ENCODE results near the gene HOXA6.

The HOXA6 gene

GRCh38 chr7:27110186-27111031 is 37.2 kb downstream of the HOXA6 start:
- H3K4me3 ChIP-seq (ENCODE audit: low read length) = no peak overlapping the region
- no peak for TF ChIP-seq ZNF274 (IDR thresholded peaks at IDR 0.05; ENCODE audit: low read depth, low read length)

- TF ChIP-seq ZNF274 (IDR thresholded peaks at IDR 0.05; ENCODE audit: low read depth, low read length) = no peak
- no peak overlapping the region for H3K4me3 ChIP-seq (ENCODE audit: low read length)
Observed at GRCh38 chr7:27109466-27110185, 37.9 kb downstream of the HOXA6 start.

DNA sequence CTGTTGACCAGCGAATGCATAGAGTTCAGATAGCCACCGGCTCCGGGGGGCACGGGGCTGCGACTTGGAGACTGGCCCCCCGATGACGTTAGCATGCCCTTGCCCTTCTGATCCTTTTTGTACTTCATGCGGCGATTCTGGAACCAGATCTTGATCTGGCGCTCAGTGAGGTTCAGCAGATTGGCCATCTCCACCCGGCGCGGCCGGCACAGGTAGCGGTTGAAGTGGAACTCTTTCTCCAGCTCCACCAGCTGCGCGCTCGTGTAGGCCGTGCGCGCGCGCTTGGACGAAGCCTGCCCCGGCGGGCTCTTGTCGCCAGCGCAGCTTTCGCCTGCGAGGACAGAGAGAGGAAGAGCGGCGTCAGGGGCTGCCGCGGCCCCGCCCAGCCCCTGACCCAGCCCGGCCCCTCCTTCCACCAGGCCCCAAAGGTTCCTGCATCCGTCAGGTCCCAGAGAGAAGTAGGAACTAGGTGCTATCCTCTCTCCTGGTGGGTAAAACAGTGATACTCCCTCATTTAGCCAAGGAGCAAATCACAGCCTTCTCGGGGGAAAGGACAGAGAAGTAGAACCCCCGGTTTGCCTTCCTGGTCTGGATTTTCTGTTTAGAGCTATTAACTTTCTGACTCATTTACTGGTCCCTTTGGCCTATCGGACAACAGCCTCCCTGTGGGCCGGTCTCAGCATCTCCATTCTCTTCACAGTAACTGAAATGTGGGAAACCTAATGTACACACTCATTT is 39.0 kb downstream of the HOXA6 start:
- H3K4me3 ChIP-seq (ENCODE audit: low read length) = no peak overlapping the region
- no peak for TF ChIP-seq ZNF274 (IDR thresholded peaks at IDR 0.05; ENCODE audit: low read depth, low read length)

- H3K4me3 ChIP-seq (ENCODE audit: low read length) = no peak overlapping the region
Observed at GRCh38 chr7:27107391-27108381, 39.9 kb downstream of the HOXA6 start.

DNA sequence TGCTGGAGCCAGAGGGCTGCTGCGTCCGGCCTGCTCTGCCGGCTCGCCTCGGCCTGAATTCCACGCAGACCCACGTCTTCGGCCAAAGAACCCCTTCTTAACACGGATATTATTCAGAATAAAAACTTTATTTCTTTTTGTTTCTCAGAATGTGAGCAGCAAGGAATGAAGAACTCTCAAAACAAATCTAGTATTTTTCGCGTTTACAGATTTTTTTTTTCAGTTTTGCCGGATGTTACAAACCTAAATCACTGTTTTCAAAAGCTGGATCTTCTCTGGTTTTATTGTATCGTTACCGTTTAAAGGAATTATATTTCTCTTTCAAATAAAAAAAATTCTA is 40.7 kb downstream of the HOXA6 start:
- no peak overlapping the region for H3K4me3 ChIP-seq (ENCODE audit: low read length)
- TF ChIP-seq ZNF274 (IDR thresholded peaks at IDR 0.05; ENCODE audit: low read depth, low read length) = no peak

More at GRCh38 chr7:27107391-27108381, 39.9 kb downstream of the HOXA6 start:
- TF ChIP-seq ZNF274 (IDR thresholded peaks at IDR 0.05; ENCODE audit: low read depth, low read length) = no peak

GRCh38 chr7:27106181-27106900 is 41.2 kb downstream of the HOXA6 start:
- H3K4me3 ChIP-seq (ENCODE audit: low read length) = no peak overlapping the region

GRCh38 chr7:27105301-27106031 is 42.1 kb downstream of the HOXA6 start:
- H3K4me3 ChIP-seq (ENCODE audit: low read length) = no peak overlapping the region
- no peak for TF ChIP-seq ZNF274 (IDR thresholded peaks at IDR 0.05; ENCODE audit: low read depth, low read length)

More at GRCh38 chr7:27106181-27106900, 41.2 kb downstream of the HOXA6 start:
- no peak for TF ChIP-seq ZNF274 (IDR thresholded peaks at IDR 0.05; ENCODE audit: low read depth, low read length)

DNA sequence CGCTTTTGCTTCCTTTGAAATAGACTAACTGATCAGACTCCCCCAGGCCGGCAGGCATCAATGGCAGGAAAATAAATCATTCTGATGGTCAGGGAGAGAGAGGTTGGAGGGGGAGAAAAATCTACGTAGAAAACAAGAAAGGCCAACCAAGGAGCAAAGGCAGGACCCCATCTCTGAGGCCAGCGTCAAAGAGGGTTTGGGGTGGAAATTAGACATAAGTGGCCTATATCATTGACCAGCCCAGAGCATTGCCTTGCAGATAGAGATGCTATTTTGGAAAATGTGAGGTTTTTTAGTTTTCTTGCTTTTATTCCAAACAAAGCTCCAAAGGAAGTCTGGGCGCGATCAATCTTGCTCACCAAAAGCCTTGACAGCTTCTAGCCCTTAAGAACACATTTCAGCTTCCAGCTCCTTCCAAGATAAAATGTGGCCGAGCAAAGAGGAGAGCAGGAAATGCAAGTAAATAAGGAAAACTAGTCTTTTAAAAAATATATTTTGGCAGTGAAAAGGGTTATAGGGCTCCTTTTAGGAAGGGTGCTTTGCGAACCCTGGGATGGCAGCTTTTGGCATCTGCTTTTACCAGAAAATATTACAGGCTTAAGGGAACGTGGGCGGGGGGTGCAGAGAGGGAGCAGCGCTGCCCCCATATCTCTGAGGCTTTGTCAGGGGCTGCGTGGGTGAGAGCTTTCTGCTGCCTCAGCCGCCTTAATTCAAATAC is 43.1 kb downstream of the HOXA6 start:
- no peak for TF ChIP-seq ZNF274 (IDR thresholded peaks at IDR 0.05; ENCODE audit: low read depth, low read length)
- no peak overlapping the region for H3K4me3 ChIP-seq (ENCODE audit: low read length)

DNA sequence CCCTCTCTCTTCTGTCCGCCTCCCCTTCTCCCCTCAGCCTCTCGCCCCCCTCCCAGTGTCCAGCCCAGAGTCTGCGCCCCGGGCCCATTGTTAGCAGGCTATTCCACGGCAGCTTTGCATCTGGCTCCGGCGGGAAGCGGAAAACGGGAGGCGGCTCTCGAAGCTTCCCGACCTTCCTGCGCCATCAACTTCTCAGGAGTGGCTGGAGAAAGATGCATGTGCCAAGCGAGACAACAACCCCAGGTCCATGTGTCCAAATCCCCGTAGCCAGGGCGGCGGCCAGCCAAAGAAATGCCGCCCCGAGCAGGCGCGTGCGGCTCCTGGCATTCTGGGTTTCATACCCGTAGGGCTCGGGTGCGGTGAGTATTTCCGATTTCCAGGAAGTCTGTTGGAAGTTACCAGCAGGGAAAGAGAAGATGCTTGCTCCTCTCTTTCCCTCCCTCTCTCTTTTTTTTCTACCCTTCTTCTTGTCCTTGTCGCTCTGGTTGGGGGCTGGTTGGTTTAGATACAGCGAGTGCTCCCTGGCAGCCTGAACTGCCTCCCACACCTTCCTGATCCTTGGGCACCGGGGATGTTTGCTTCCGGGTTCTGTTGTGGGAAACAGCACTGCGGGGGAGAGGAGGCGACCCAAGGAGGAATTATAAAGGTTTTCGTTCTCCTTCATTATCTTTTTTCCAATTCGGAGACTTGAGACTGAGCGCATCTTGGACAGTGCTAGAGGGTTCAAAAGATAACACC is 43.9 kb downstream of the HOXA6 start:
- H3K4me3 ChIP-seq (ENCODE audit: low read length) = no peak overlapping the region

DNA sequence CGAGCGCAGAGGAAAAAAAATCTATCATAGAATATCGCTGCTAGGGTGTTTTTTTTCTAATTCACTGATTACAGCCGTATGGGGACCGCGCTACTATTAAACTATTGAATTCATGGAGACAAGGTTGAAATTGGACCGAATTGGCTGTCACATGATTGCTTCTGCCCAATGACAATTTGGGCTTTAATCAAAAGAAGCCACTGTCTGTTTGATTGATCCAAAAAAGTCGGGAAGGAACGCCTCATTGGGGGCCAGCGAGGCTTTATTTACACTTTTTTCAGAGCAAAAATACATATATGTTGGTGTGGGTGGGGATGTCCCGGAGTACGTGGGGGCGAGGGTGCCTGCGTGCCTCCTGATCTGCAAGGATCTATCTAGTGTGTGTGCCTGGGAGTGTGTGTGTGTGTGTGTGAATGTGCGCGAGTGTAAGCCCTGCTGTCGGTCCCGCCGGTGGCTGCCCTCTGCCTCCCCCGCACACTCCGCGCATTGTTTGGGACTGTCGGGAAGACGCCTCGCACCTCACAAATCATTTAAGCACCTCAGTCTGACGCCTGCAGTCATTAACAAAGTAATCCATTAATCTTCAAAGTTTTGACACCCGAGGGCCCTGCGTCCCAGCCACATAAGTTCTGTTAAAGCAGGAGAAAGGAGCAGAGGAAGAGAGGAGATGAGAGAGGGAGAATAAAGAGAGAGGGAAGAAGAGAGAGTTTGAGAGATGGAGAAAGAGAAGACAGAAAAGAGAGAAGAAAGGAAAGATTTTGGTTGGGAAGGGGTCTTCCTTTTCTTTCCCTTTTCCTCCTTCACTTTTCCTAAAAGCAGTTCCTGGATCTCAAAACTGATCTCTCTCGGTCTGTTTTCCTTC is 44.8 kb downstream of the HOXA6 start, which contains the start of gene HOXA2:
Gene HOXA2, minus strand, starts transcription at position 103 of the 862 bp plus-strand sequence. CDS start 183 bp downstream, outside the sequence.
- no peak for TF ChIP-seq ZNF274 (IDR thresholded peaks at IDR 0.05; ENCODE audit: low read depth, low read length)
- no peak within 1 kb of the TSS for H3K4me3 ChIP-seq (ENCODE audit: low read length)

More for the DNA sequence above, 43.9 kb downstream of the HOXA6 start:
- no peak for TF ChIP-seq ZNF274 (IDR thresholded peaks at IDR 0.05; ENCODE audit: low read depth, low read length)
